ENCODE results near the gene PLEKHH1.

PLEKHH1 gene

GRCh38 chr14:67491285-67491684 lies 41.8 kb upstream of the PLEKHH1 start:
- H3K36me3 ChIP-seq (ENCODE audit: insufficient read depth, low read length) = no peaks in the 10 kb centered on the region
- TF ChIP-seq EZH2 (IDR thresholded peaks at IDR 0.05) (no peak), POLR2AphosphoS5 (IDR thresholded peaks at IDR 0.05; ENCODE audit: borderline replicate concordance, low read depth, low read length) (no peak), FOXP2 (optimal IDR thresholded peaks at IDR 0.05; ENCODE audit: control extremely low read depth, extremely low read length, insufficient read depth) (no peak)
- H3K9ac ChIP-seq (ENCODE audit: insufficient read length) = no peak overlapping the region
- no peak for DNase-seq (ENCODE audit: low read depth, low spot score)
- H3K27ac ChIP-seq = no peak overlapping the region
- H3K9me3 ChIP-seq (ENCODE audit: low read depth, low read length) = no peaks in the 10 kb centered on the region
- H3K4me3 ChIP-seq = no peak overlapping the region

- Histone ChIP-seq H3K9ac (ENCODE audit: insufficient read length) (no peak overlapping the region), H3K9me3 (ENCODE audit: low read depth, low read length) (no peaks in the 10 kb centered on the region), H3K4me3 (no peak overlapping the region), H3K27ac (no peak overlapping the region), H3K36me3 (ENCODE audit: insufficient read depth, low read length) (no peaks in the 10 kb centered on the region)
- TF ChIP-seq FOXP2 (optimal IDR thresholded peaks at IDR 0.05; ENCODE audit: control extremely low read depth, extremely low read length, insufficient read depth) (no peak), EZH2 (IDR thresholded peaks at IDR 0.05) (no peak), POLR2AphosphoS5 (IDR thresholded peaks at IDR 0.05; ENCODE audit: borderline replicate concordance, low read depth, low read length) (no peak)
- DNase-seq (ENCODE audit: low read depth, low spot score) = no peak
Measured at GRCh38 chr14:67491741-67492507, 41.2 kb upstream of the PLEKHH1 start.

GRCh38 chr14:67492538-67492937 lies 40.6 kb upstream of the PLEKHH1 start:
- no peak for TF ChIP-seq FOXP2 (optimal IDR thresholded peaks at IDR 0.05; ENCODE audit: control extremely low read depth, extremely low read length, insufficient read depth)
- no peak for TF ChIP-seq POLR2AphosphoS5 (IDR thresholded peaks at IDR 0.05; ENCODE audit: borderline replicate concordance, low read depth, low read length)
- TF ChIP-seq EZH2 (IDR thresholded peaks at IDR 0.05) = no peak
- Histone ChIP-seq H3K4me3 (no peak overlapping the region), H3K27ac (no peak overlapping the region), H3K36me3 (ENCODE audit: insufficient read depth, low read length) (no peaks in the 10 kb centered on the region), H3K9ac (ENCODE audit: insufficient read length) (no peak overlapping the region), H3K9me3 (ENCODE audit: low read depth, low read length) (no peaks in the 10 kb centered on the region)
- no peak for DNase-seq (ENCODE audit: low read depth, low spot score)

GRCh38 chr14:67493092-67493717 lies 39.9 kb upstream of the PLEKHH1 start:
- Histone ChIP-seq H3K9ac (ENCODE audit: insufficient read length) (no peak overlapping the region), H3K4me3 (no peak overlapping the region), H3K27ac (no peak overlapping the region)

GRCh38 chr14:67495827-67496226 lies 37.3 kb upstream of the PLEKHH1 start:
- no peak overlapping the region for H3K9ac ChIP-seq (ENCODE audit: insufficient read length)
- TF ChIP-seq POLR2AphosphoS5 (IDR thresholded peaks at IDR 0.05; ENCODE audit: borderline replicate concordance, low read depth, low read length) = no peak
- TF ChIP-seq EZH2 (IDR thresholded peaks at IDR 0.05) = no peak
- no peak for TF ChIP-seq FOXP2 (optimal IDR thresholded peaks at IDR 0.05; ENCODE audit: control extremely low read depth, extremely low read length, insufficient read depth)
- H3K27ac ChIP-seq = no peak overlapping the region
- H3K9me3 ChIP-seq (ENCODE audit: low read depth, low read length) = no peaks in the 10 kb centered on the region
- no peak for DNase-seq (ENCODE audit: low read depth, low spot score)
- H3K36me3 ChIP-seq (ENCODE audit: insufficient read depth, low read length) = no peaks in the 10 kb centered on the region
- no peak overlapping the region for H3K4me3 ChIP-seq

More at GRCh38 chr14:67493092-67493717, 39.9 kb upstream of the PLEKHH1 start:
- no peak for DNase-seq (ENCODE audit: low read depth, low spot score)
- no peaks in the 10 kb centered on the region for H3K36me3 ChIP-seq (ENCODE audit: insufficient read depth, low read length)
- H3K9me3 ChIP-seq (ENCODE audit: low read depth, low read length) = no peaks in the 10 kb centered on the region
- TF ChIP-seq POLR2AphosphoS5 (IDR thresholded peaks at IDR 0.05; ENCODE audit: borderline replicate concordance, low read depth, low read length) = no peak
- no peak for TF ChIP-seq FOXP2 (optimal IDR thresholded peaks at IDR 0.05; ENCODE audit: control extremely low read depth, extremely low read length, insufficient read depth)
- no peak for TF ChIP-seq EZH2 (IDR thresholded peaks at IDR 0.05)

- Histone ChIP-seq H3K4me3 (no peak overlapping the region), H3K36me3 (ENCODE audit: insufficient read depth, low read length) (no peaks in the 10 kb centered on the region), H3K9me3 (ENCODE audit: low read depth, low read length) (no peaks in the 10 kb centered on the region), H3K9ac (ENCODE audit: insufficient read length) (no peak overlapping the region), H3K27ac (no peak overlapping the region)
- TF ChIP-seq EZH2 (IDR thresholded peaks at IDR 0.05) = no peak
- no peak for TF ChIP-seq POLR2AphosphoS5 (IDR thresholded peaks at IDR 0.05; ENCODE audit: borderline replicate concordance, low read depth, low read length)
- no peak for TF ChIP-seq FOXP2 (optimal IDR thresholded peaks at IDR 0.05; ENCODE audit: control extremely low read depth, extremely low read length, insufficient read depth)
- DNase-seq (ENCODE audit: low read depth, low spot score) = no peak
Measured at GRCh38 chr14:67497216-67497615, 35.9 kb upstream of the PLEKHH1 start.

- TF ChIP-seq FOXP2 (optimal IDR thresholded peaks at IDR 0.05; ENCODE audit: control extremely low read depth, extremely low read length, insufficient read depth) (no peak), EZH2 (IDR thresholded peaks at IDR 0.05) (no peak), POLR2AphosphoS5 (IDR thresholded peaks at IDR 0.05; ENCODE audit: borderline replicate concordance, low read depth, low read length) (no peak)
- Histone ChIP-seq H3K9me3 (ENCODE audit: low read depth, low read length) (no peaks in the 10 kb centered on the region), H3K9ac (ENCODE audit: insufficient read length) (no peak overlapping the region), H3K36me3 (ENCODE audit: insufficient read depth, low read length) (no peaks in the 10 kb centered on the region), H3K27ac (no peak overlapping the region), H3K4me3 (no peak overlapping the region)
- no peak for DNase-seq (ENCODE audit: low read depth, low spot score)
Measured at GRCh38 chr14:67497716-67498115, 35.4 kb upstream of the PLEKHH1 start.

GRCh38 chr14:67500981-67501380 lies 32.1 kb upstream of the PLEKHH1 start:
- H3K36me3 ChIP-seq (ENCODE audit: insufficient read depth, low read length) = no peaks in the 10 kb centered on the region
- H3K9me3 ChIP-seq (ENCODE audit: low read depth, low read length) = no peaks in the 10 kb centered on the region
- TF ChIP-seq POLR2AphosphoS5 (IDR thresholded peaks at IDR 0.05; ENCODE audit: borderline replicate concordance, low read depth, low read length) (no peak), EZH2 (IDR thresholded peaks at IDR 0.05) (no peak), FOXP2 (optimal IDR thresholded peaks at IDR 0.05; ENCODE audit: control extremely low read depth, extremely low read length, insufficient read depth) (no peak)
- H3K4me3 ChIP-seq = no peak overlapping the region
- no peak overlapping the region for H3K27ac ChIP-seq
- no peak for DNase-seq (ENCODE audit: low read depth, low spot score)
- no peak overlapping the region for H3K9ac ChIP-seq (ENCODE audit: insufficient read length)

Data from SK-N-MC (cell line).